Erythroblast (primary cell): ENCODE results near the gene OR51B5.
"Not testable (repeated sequence)": the region's sequence is repeated elsewhere in the genome, so short reads cannot be mapped to it uniquely, and the experiment has no call there.

Source experiments
- DNase-seq, 2 experiments: peaks; one replicate each; lab custom pipeline; 2025; lab: John Stamatoyannopoulos, UW
- GATA1 ChIP-seq: IDR thresholded peaks from 2 replicates; pipeline ENCODE4 v1.6.1; 2011; ENCODE audit warnings: low read depth, mild to moderate bottlenecking, control low read depth, low read length, moderate library complexity
- POLR2A ChIP-seq: IDR thresholded peaks from 2 replicates; pipeline ENCODE4 v1.6.1; 2011; ENCODE audit warnings: mild to moderate bottlenecking, low read length

Gene OR51B5

GRCh38 chr11:5343474-5344335 is at the start of gene OR51B5:
TSS of gene OR51B5 (minus strand) at chr11:5343524. CDS start at chr11:5343524, 0 bp downstream.
- no peak for TF ChIP-seq GATA1
- TF ChIP-seq POLR2A = no peak
- DNase-seq = no peak

GRCh38 chr11:5390210-5390609 is 46.9 kb upstream of the OR51B5 start:
- no peak for TF ChIP-seq POLR2A
- TF ChIP-seq GATA1 = no peak
- DNase-seq = peak; percentile 14 to 20

- no peak for TF ChIP-seq POLR2A
- TF ChIP-seq GATA1 = no peak
- DNase-seq = no peak
Observed at GRCh38 chr11:5384335-5384734, 41.0 kb upstream of the OR51B5 start.

- TF ChIP-seq POLR2A (no peak), GATA1 (no peak)
Observed at GRCh38 chr11:5383576-5383975, 40.3 kb upstream of the OR51B5 start, which contains the start of gene OR51M1. TSS of gene OR51M1 (plus strand) at chr11:5383812. CDS start at chr11:5389399, 5,587 bp downstream.

GRCh38 chr11:5380740-5381342 is 37.5 kb upstream of the OR51B5 start:
- DNase-seq = peak; percentile 77 to 88
- TF ChIP-seq GATA1 (no peak), POLR2A (no peak)

More at GRCh38 chr11:5383576-5383975, 40.3 kb upstream of the OR51B5 start, which contains the start of gene OR51M1:
- DNase-seq = no peak

GRCh38 chr11:5369789-5370188 is 26.5 kb upstream of the OR51B5 start:
- peak; percentile 86 to 91 for DNase-seq

GRCh38 chr11:5368502-5369043 is 25.2 kb upstream of the OR51B5 start:
- DNase-seq = no peak
- TF ChIP-seq POLR2A (no peak), GATA1 (no peak)

More at GRCh38 chr11:5369789-5370188, 26.5 kb upstream of the OR51B5 start:
- no peak for TF ChIP-seq POLR2A
- no peak for TF ChIP-seq GATA1

- TF ChIP-seq GATA1 (no peak), POLR2A (no peak)
- DNase-seq = no peak
Observed at GRCh38 chr11:5367448-5368074, 24.2 kb upstream of the OR51B5 start.

- no peak for TF ChIP-seq GATA1
- no peak for TF ChIP-seq POLR2A
- no peak for DNase-seq
Observed at GRCh38 chr11:5366856-5367255, 23.5 kb upstream of the OR51B5 start.

- DNase-seq = not testable (repeated sequence)
Observed at GRCh38 chr11:5366365-5366764, 23.0 kb upstream of the OR51B5 start.

- TF ChIP-seq POLR2A (no peak), GATA1 (no peak)
- DNase-seq = no peak
Observed at GRCh38 chr11:5364214-5364613, 20.9 kb upstream of the OR51B5 start.

GRCh38 chr11:5363679-5364078 is 20.4 kb upstream of the OR51B5 start:
- TF ChIP-seq POLR2A (no peak), GATA1 (no peak)
- no peak for DNase-seq

- TF ChIP-seq POLR2A (no peak), GATA1 (no peak)
- no peak for DNase-seq
Observed at GRCh38 chr11:5362017-5362625, 18.8 kb upstream of the OR51B5 start.

- not testable (repeated sequence) for DNase-seq
Observed at GRCh38 chr11:5356031-5356430, 12.7 kb upstream of the OR51B5 start.
